Lung (tissue), 12 donors: ENCODE data around the gene TBC1D10A. TPM values are rescaled to one million over a fixed set of nuclear protein-coding genes. Genes with fewer than 3 reads are reported as not detected.

ENCODE experiments used
- ATAC-seq: fragments of 200-7000 bp; cut with Tn5 transposase; one replicate; pipeline ENCODE4 v1.9.1; 2020; ENCODE audit warnings: moderate number of reproducible peaks; ENCODE audit not compliant: insufficient read depth, low FRiP score
- DNase-seq, 3 donors: peaks; one replicate each; pipeline ENCODE4 v3.0.0-alpha.2; 2013 to 2017
- H3K27ac ChIP-seq, 2 donors: one replicate each; pipeline ENCODE4 v1.5.1; 2013; ENCODE audit warnings: mild to moderate bottlenecking in 2 of 2, moderate library complexity in 2 of 2, control low read depth in 1 of 2, inconsistent platforms in 1 of 2, low read depth in 1 of 2, low read length in 1 of 2
- H3K27me3 ChIP-seq, 3 donors: one replicate each; pipeline ENCODE4 v1.5.1; 2013; ENCODE audit warnings: low read length in 2 of 3; ENCODE audit not compliant: control insufficient read depth in 3 of 3, insufficient read depth in 3 of 3
- H3K36me3 ChIP-seq, 4 donors: one replicate each; pipeline ENCODE4 v1.5.1; 2013; ENCODE audit warnings: low read length in 4 of 4, mild to moderate bottlenecking in 1 of 4, moderate library complexity in 1 of 4; ENCODE audit not compliant: control insufficient read depth in 4 of 4, insufficient read depth in 4 of 4
- H3K4me1 ChIP-seq, 5 donors: one replicate each; pipeline ENCODE4 v1.5.1; 2013; ENCODE audit warnings: low read length in 5 of 5, mild to moderate bottlenecking in 2 of 5, moderate library complexity in 1 of 5; ENCODE audit not compliant: control insufficient read depth in 5 of 5, insufficient read depth in 5 of 5
- H3K4me3 ChIP-seq: one replicate; pipeline ENCODE4 v1.5.1; 2013; ENCODE audit warnings: mild to moderate bottlenecking, control low read depth, moderate library complexity
- H3K9ac ChIP-seq, 2 donors: one replicate each; pipeline ENCODE4 v1.5.1; 2013; ENCODE audit warnings: low read length in 2 of 2, control low read depth in 1 of 2; ENCODE audit not compliant: insufficient read depth in 1 of 2
- H3K9me3 ChIP-seq, 4 donors: one replicate each; pipeline ENCODE4 v1.5.1; 2013; ENCODE audit warnings: low read length in 3 of 4, mild to moderate bottlenecking in 1 of 4, moderate library complexity in 1 of 4; ENCODE audit not compliant: control insufficient read depth in 4 of 4, insufficient read depth in 3 of 4
- WGBS, 2 donors: extraction: QIAGEN DNeasy Blood & Tissue Kit; methylation state at CpG; one replicate each; pipeline ENCODE4 v1.1.7; 2013; 5-methylcytosine and 5-hydroxymethylcytosine counted together
- polyA plus RNA-seq, 2 donors: library from polyadenylated mRNA; stranded (reverse); fragments of 200-250 nt; gene quantifications; one replicate each; pipeline ENCODE4 v1.2.1, GENCODE V29; 2013
- total RNA-seq, 2 donors: library from RNA; depleted of rRNA in 1 of 2; stranded (reverse); fragments of >200 nt in 1 of 2; gene quantifications; one replicate each; pipeline ENCODE4 v1.2.1, GENCODE V29; 2014 to 2021
- TF ChIP-seq, protein P1 (sequence below): IDR thresholded peaks from 2 replicates; pipeline ENCODE4 v1.5.1; 2012; ENCODE audit warnings: mild to moderate bottlenecking; ENCODE audit errors: control extremely low read depth, extremely low read depth
- donor health status: control.
- donor health status: control.
- donor health status: Bipolar disorder and iron deficiency.
- donor health status: healthy.
- donor health status: DM: yes; HTN: yes; CAD: no.

The TBC1D10A gene
- total and polyA plus RNA-seq, 4 donors: 15.0 to 36.4 (median 26.6) TPM

DNA sequence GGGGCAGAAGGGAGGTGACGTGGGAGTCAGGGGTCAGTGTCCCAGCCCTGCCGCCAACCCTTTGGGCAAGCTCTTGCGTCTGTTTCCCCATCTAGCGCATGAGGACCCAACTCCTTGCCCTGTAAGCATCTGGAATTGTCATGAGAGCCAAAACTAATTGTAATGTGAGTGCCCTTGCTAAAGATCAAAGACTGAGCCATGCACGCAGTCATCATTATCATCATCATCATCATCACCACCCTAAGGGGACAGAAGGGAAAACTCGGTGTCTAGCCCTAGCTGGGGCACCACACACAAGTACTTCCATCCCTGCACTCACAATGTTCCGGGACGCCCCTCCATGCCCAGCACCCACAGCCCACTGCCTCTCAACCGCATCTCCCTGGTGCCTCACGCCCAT lies 82.7 kb downstream of the TBC1D10A start:
- Histone ChIP-seq H3K9me3 (no peaks in the 10 kb centered on the region), H3K4me1 (peaks cover 0 to 58% (median 9%) of the 10 kb centered on the region in 5 donors), H3K27ac (no peak overlapping the region), H3K36me3 (no peaks in the 10 kb centered on the region), H3K9ac (no peak overlapping the region), H3K4me3 (no peak overlapping the region), H3K27me3 (peaks cover 0 to 17% (median 2%) of the 10 kb centered on the region in 3 donors)
- WGBS, 2 donors: 93% methylated on average over 10 of the region's 10 CpGs
- no peak for ATAC-seq
- DNase-seq: no peak
- TF ChIP-seq, protein P1, sequence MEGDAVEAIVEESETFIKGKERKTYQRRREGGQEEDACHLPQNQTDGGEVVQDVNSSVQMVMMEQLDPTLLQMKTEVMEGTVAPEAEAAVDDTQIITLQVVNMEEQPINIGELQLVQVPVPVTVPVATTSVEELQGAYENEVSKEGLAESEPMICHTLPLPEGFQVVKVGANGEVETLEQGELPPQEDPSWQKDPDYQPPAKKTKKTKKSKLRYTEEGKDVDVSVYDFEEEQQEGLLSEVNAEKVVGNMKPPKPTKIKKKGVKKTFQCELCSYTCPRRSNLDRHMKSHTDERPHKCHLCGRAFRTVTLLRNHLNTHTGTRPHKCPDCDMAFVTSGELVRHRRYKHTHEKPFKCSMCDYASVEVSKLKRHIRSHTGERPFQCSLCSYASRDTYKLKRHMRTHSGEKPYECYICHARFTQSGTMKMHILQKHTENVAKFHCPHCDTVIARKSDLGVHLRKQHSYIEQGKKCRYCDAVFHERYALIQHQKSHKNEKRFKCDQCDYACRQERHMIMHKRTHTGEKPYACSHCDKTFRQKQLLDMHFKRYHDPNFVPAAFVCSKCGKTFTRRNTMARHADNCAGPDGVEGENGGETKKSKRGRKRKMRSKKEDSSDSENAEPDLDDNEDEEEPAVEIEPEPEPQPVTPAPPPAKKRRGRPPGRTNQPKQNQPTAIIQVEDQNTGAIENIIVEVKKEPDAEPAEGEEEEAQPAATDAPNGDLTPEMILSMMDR: no peak

- Histone ChIP-seq H3K9ac (no peak overlapping the region), H3K27ac (no peak overlapping the region), H3K27me3 (peaks cover 0 to 17% (median 2%) of the 10 kb centered on the region in 3 donors), H3K36me3 (no peaks in the 10 kb centered on the region), H3K4me1 (peaks cover 0 to 58% (median 9%) of the 10 kb centered on the region in 5 donors), H3K4me3 (no peak overlapping the region), H3K9me3 (no peaks in the 10 kb centered on the region)
- TF ChIP-seq, protein P1: no peak
- ATAC-seq (no peak), DNase-seq (no peak)
- 90 to 96% methylated on average over 22 of the region's 22 CpGs for WGBS, 2 donors
Observed at GRCh38 chr22:30243661-30244060, 83.1 kb downstream of the TBC1D10A start.

Other genes with a start within 250 kb of the TBC1D10A start
- gene HORMAD2, start 246.5 kb downstream of the TBC1D10A start, total RNA-seq: under 1 TPM in 1 of 2 donors, not detected in 1; 0.46 TPM
- under 1 TPM in 1 of 2 donors, not detected in 1; 0.02 TPM for gene HORMAD2, start 246.5 kb downstream of the TBC1D10A start, polyA plus RNA-seq
- 1 to 10 TPM in 1 of 2 donors, under 1 TPM in 1; 0.77 to 5.1 TPM for gene LIF, start 80.2 kb downstream of the TBC1D10A start, total RNA-seq
- 10 to 100 TPM in 1 of 2 donors, 1 to 10 TPM in 1; 5.1 to 26.1 TPM for gene LIF, start 80.2 kb downstream of the TBC1D10A start, polyA plus RNA-seq
- gene OSM, start 60.1 kb downstream of the TBC1D10A start, total RNA-seq: 1 to 10 TPM; 1.8 to 3.3 TPM
- gene OSM, start 60.1 kb downstream of the TBC1D10A start, polyA plus RNA-seq: 10 to 100 TPM in 1 of 2 donors, under 1 TPM in 1; 0.57 to 33.2 TPM
- gene CASTOR1, start 37.4 kb downstream of the TBC1D10A start, total RNA-seq: 10 to 100 TPM; 12.6 to 26.5 TPM
- gene CASTOR1, start 37.4 kb downstream of the TBC1D10A start, polyA plus RNA-seq: 10 to 100 TPM; 14.1 to 16.5 TPM
- 100 to 1,000 TPM in 1 of 2 donors, 10 to 100 TPM in 1; 52.8 to 157 TPM for gene SF3A1, start 30.0 kb upstream of the TBC1D10A start, total RNA-seq
- gene SF3A1, start 30.0 kb upstream of the TBC1D10A start, polyA plus RNA-seq: 10 to 100 TPM; 15.8 to 37.4 TPM
- gene CCDC157, start 30.1 kb upstream of the TBC1D10A start, total RNA-seq: 10 to 100 TPM; 10.9 to 11.9 TPM
- 1 to 10 TPM; 4.1 to 6.0 TPM for gene CCDC157, start 30.1 kb upstream of the TBC1D10A start, polyA plus RNA-seq
- gene RNF215, start 60.5 kb upstream of the TBC1D10A start, total RNA-seq: 10 to 100 TPM in 1 of 2 donors, 1 to 10 TPM in 1; 8.5 to 19.7 TPM
- gene RNF215, start 60.5 kb upstream of the TBC1D10A start, polyA plus RNA-seq: 10 to 100 TPM in 1 of 2 donors, 1 to 10 TPM in 1; 8.9 to 10.4 TPM
- 10 to 100 TPM in 1 of 2 donors, 1 to 10 TPM in 1; 8.8 to 10.3 TPM for gene SEC14L2, start 70.1 kb upstream of the TBC1D10A start, total RNA-seq
- gene SEC14L2, start 70.1 kb upstream of the TBC1D10A start, polyA plus RNA-seq: 1 to 10 TPM; 6.1 to 7.2 TPM
- gene MTFP1, start 98.8 kb upstream of the TBC1D10A start, total RNA-seq: 10 to 100 TPM in 1 of 2 donors, 1 to 10 TPM in 1; 1.8 to 21.0 TPM
- gene MTFP1, start 98.8 kb upstream of the TBC1D10A start, polyA plus RNA-seq: 10 to 100 TPM; 30.0 to 40.0 TPM
- under 1 TPM; 0.65 to 0.98 TPM for gene SEC14L3, start 145.1 kb upstream of the TBC1D10A start, total RNA-seq
- gene SEC14L3, start 145.1 kb upstream of the TBC1D10A start, polyA plus RNA-seq: under 1 TPM; 0.17 to 0.75 TPM
- 1 to 10 TPM in 1 of 2 donors, under 1 TPM in 1; 0.68 to 5.3 TPM for gene SEC14L4, start 178.8 kb upstream of the TBC1D10A start, total RNA-seq
- 10 to 100 TPM in 1 of 2 donors, under 1 TPM in 1; 0.60 to 20.8 TPM for gene SEC14L4, start 178.8 kb upstream of the TBC1D10A start, polyA plus RNA-seq
- gene SEC14L6, start 219.8 kb upstream of the TBC1D10A start, total RNA-seq: 1 to 10 TPM; 3.4 to 3.8 TPM
- 10 to 100 TPM in 1 of 2 donors, under 1 TPM in 1; 0.61 to 12.4 TPM for gene SEC14L6, start 219.8 kb upstream of the TBC1D10A start, polyA plus RNA-seq
- 1 to 10 TPM; 3.5 to 4.0 TPM for gene GAL3ST1, start 247.7 kb upstream of the TBC1D10A start, total RNA-seq
- gene GAL3ST1, start 247.7 kb upstream of the TBC1D10A start, polyA plus RNA-seq: 1 to 10 TPM in 1 of 2 donors, under 1 TPM in 1; 0.72 to 3.3 TPM